NCI-H2107 treated with DMSO at 0.1 percent for 48 hours (cell line): Measurements from ENCODE around the gene PLXNB2.
A peak's percentile ranks its signal among the peaks of the same experiment; 100 is the strongest.

Source experiments
- DNase-seq: peaks from one replicate; lab custom pipeline; 2025; ENCODE audit not compliant: unreplicated experiment; lab: John Stamatoyannopoulos, UW

Gene PLXNB2

GRCh38 chr22:50267591-50268390 is 39.7 kb downstream of the PLXNB2 start:
- no peak for DNase-seq

DNA sequence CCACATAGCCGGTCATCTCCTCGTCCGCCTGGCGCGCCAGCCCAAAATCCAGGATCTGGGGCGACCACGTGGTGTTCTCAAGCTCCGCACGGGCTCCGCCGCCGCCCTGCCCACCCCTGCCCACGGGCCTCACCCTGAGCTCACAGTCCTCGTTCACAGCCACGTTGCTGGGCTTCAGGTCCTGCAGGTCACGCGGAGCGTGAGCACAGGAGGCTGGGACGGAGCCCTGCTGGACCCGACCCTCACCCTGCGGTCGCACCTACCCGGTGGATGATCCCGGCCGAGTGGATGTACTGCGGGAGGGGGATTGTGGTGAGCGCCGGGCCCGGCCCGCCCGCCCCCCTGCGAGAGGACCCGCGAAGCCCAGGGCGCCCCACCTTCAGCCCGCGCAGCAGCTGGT is 40.5 kb downstream of the PLXNB2 start:
- DNase-seq = no peak

DNA sequence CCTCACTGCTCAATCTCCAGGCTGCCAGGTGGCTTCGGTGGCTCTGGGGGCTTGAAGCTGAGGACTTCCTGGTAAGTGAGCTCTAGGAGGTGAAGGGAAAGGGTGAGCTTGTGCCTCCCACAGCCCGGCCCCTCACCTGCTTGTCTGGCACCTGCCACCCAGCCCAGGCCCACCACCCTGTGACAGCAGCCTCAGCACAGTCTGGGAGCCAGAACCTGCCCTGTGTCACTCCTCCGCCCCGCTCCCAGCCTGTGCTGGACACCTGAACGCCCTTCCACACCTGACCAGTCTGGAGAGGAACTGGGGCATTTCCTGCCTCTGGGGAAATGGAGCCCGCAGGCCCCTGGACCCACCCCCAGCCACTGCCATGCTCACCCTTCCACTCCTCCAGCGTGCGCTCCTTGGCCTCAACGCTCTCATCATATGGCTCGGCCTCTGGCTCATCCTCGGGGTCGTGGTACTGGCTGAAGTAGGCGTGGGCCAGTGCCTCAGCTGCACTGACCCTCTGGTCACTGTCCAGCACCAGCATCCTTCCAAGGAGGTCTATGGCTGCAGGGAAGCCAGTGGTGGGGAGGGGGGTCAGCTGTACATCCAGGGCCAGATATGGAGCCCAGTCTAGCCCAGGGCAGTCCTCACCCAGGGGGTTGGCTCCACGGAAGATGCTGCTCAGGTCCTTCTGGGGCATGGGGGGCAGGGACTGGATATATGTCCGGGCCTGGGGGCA is 42.3 kb downstream of the PLXNB2 start:
- DNase-seq = no peak

- DNase-seq = no peak
These were observed 43.2 kb downstream of the PLXNB2 start for GRCh38 chr22:50264104-50264745.

DNA sequence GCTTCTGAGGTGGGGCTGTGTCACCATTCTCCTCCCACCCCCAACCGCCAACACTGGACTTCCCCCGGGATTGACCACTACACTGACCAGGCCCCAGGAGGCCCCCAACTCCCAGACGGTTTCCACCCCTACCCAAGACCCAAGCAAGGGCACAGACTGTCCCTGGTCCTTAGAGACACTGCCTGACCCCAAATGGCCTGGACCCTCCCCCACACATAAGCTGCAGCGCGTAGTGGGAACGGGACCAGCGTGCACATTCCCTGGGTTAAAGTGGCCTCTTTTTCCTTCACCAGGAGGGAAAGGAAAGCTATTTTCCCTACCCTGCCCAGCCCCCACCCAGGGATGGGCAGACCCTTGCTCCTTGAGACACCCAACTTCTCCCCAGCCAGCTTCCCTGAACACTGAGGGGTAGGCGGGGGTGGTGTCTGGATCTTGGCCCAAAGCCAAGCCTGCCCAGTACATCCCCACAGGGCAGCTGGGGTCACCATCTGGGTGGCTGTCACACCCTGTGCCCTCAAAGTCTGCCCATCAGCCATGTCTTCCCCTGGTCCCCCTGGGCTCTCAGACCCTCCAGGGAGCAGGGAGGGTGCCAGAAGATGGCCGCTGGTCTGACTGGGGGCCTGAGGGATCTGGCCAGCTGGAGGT is 44.4 kb downstream of the PLXNB2 start:
- no peak for DNase-seq

DNA sequence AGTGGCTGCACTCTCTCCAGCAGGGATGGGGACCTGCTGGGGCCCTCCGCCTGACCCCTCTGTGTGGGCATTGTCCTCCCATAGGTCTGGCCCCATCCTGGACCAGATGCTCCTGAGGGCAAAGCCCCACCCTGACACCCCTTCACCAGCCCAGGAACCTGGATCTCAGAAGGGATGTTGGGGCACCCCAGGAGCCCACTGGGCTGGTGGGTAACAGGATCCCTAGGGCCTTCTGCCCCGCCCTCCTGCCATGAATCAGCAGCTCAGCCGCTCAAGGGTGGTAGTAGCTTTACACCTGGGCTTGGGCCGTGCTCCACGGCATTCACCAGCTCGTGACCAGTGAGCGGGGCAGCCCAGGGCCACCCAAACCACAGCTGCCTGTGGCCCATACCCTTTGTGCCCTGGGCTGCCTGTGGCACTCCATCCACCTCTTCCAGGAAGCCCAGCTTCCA is 45.0 kb downstream of the PLXNB2 start:
- DNase-seq = peak; percentile 28

GRCh38 chr22:50261615-50262459 is 45.6 kb downstream of the PLXNB2 start, which contains the start of gene MAPK12:
Gene MAPK12, minus strand, starts transcription at chr22:50261683. Its CDS starts 174 bp downstream, at chr22:50261509.
- DNase-seq = no peak

DNA sequence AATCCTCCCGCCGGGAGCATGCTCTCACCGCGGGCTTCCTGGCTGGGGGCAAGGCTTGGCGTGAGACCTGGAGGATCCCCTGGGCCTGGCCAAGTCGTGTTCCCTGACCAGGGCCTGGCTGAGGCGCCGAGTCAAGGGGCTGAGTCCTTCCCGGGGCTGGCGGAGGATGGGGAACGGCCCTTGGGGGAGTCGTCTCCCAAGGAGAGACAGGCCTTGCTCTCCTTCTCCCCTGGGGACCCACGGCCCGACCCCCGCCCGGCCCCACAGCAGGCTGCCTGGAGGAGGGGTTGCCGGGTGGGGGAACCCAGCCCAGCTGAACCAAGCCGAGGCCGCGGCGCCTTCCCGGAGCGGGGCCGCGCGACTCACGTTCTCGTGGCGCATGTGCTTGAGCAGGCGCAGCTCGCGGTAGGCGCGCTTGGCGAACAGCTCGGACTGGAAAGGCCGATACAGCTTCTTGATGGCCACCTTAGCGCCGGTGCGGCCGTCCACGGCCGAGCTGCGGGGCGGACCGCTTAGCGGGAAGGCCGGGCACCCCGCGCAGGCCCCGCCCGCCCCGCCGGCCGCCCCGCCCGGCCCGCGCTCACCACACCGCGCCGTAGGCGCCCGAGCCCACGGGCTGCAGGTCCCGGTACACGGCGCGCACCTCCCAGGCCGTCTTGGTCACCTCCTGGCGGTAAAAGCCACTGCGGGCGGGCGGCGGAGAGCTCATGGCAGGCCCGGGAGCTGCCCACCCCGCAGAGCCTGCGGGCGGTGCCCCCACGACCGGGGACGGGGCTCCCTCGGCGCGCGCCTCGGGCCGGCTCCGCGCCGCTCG is 46.4 kb downstream of the PLXNB2 start:
- DNase-seq = no peak

DNA sequence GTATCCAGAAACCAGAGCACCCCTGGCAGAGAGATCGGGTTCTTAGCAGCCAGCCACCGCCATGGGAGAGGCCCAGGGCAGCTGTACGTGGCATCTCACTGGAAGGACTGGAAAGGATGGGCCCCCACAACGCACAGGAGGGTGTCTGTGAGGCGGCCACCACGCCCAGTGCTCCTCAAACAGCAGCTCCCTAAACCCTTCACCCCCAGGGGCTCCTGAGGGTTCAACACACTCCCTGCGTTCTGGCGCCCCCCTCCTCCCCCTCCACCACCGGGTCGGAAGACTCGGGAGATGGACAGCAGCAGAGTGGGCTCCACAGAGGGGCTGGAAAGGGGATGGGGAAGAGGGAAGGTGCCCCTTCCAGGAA is 47.0 kb downstream of the PLXNB2 start:
- no peak for DNase-seq

- DNase-seq = no peak
These were observed 48.1 kb downstream of the PLXNB2 start for GRCh38 chr22:50259302-50259701.

DNA sequence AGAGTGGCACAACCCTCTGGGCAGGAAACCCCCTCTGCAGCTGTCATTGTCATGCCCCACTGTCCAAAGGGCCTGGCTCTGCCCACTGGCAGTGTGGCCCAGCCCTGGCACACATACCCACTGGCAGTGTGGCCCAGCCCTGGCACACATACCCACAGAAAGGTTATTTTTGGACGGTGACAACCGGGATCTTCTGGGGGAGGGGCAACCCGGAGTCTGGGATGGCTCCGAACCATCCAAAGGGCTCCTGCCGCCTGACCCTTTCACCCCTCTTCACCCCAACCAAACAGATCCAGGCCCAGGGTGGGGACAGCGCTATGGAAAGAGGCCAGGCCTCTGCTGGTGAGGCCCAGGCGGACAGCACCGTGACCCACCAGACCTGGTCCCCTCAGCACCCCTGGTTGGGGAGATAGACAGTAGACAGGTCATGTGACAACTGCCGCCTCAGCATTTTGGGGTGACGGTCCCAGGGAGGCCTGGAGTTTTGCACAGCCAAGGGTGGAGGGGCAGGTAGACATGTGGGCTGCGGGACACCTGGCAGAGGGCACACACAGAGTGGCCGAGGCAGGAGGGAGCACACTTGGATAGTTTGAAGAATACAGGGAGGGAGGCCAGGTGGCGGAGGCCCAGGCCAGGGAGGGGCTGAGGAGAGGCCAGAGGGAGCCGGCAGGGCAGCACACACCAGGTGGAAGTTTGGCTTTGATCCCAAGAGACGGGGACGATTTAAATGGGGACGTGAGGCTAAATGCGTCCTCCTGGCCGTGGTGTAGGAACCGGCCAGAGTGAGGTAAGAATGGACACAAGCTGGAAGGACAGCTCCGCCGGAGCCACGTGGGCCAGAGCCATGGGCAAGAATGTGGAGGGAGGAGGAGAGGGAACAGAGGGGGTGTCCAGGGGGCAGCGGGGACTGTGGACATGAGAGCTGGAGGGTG is 48.8 kb downstream of the PLXNB2 start:
- no peak for DNase-seq

DNA sequence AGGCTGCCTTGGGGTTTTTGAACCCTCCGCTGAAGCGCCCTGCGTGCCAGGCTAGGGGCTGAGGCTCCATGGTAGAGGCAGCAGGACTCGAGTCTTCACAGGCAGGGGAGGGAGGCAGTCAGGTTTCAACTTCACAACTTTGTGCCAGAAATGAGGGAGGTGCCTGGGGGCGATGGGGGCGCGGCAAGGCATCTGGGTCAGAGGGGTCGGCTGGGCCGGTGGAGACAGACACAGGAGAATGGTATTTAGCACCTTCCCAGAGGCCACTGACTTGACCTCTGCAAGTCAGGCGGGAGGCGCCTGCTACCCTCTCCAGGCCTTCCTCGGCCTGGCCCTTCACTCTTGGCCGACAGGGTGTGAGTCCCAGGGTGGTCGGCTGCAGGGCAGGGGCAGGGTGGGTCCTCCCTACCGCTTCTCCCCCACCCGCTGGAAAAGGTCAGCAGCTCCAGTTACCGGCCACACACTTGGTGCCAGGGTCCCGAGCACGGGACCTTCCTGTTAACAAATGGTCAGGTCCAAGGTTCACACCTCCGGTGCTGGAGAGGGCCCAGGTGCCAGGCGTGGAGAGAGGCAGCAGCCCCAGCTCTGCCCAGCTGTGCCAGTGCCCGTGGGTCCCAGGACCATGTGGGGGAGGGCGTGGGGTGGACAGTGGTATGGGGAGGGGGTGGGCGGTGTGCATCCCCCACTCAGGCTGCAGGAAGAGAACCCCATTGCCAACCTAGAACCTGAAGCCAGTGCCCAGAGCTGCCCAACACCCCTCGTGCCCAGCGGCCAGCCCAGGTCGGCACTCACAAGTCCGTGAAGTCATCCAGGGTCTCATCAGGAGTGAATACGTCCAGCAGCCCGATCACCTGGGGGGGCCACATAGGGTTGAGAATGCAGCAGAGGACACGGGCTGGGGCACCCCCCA is 49.7 kb downstream of the PLXNB2 start:
- DNase-seq = no peak

GRCh38 chr22:50257041-50257440 is 50.4 kb downstream of the PLXNB2 start:
- no peak for DNase-seq

DNA sequence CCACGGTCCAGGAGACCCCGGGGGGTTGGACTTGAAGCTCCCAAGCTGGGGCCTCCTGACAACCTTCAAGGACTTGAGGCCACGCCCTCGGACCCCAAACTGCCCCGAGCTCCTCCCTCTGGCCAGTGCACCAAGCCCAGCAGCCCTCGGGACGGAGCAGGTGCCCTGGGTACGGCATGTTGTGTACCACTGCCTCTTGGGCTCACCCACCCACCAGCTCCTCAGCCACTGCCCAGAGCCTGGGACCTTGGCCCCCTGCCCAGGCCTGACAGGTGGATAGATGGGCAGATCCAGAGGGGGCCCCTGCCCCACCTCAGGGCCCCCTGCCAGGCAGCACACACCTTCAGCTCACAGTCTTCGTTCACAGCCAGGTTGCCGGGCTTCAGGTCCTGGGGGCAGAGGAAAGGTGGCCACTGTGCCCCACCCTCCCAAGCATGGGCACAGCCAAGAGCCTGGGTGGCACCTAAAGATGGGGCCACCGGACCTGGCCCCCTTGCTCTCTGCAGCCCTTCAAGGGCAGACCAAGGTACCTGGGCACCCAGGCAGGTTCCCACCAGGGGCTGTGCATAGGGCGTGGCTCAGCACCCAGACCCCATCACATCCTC is 51.1 kb downstream of the PLXNB2 start:
- no peak for DNase-seq

DNA sequence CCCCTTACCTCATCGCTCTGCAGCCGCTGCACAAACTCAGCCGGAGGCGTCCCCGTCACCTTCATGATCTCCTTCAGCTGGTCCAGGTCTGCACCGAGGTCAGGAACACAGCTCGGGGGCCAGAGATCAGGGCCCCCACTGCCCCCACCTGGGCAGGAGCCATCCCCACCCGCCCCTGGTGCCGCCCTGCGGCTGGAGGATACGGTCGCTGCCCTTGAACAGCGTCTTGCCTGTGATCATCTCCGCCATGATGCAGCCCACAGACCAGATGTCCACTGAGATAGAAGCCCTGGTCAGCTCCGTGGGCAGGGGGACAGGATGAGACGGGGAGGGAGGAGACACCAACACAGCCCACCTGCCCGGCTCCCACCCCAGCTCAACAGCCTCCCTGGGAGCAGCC is 51.8 kb downstream of the PLXNB2 start:
- DNase-seq = no peak

DNA sequence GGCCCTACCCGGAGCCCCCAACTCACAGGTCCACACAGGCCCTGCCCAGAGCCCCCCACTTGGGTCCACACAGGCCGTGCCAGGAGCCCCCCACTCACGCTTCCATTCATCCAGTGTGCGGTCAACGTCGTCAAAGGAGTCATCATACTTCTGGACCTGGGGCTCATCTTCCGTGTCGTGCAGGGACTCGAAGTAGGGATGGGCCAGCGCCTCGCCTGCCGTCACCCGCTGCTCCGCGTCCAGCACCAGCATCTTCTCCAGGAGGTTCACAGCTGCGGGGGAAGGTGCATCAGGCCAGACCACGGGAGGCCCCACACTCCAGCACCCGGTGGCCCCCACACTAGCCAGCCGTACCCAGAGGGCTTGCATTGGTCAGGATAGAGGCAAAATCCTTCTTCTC is 52.3 kb downstream of the PLXNB2 start:
- DNase-seq = no peak

- no peak for DNase-seq
These were observed 53.5 kb downstream of the PLXNB2 start for GRCh38 chr22:50253941-50254340.
